GM18907 (cell line): ENCODE results near the gene VWA1.
"Not testable (repeated sequence)": the region's sequence is repeated elsewhere in the genome, so short reads cannot be mapped to it uniquely, and the experiment has no call there.

Experiments
- ATAC-seq: cut with Tn5 transposase; IDR thresholded peaks from one replicate; pipeline ENCODE4 v1.9.1; 2021; ENCODE audit warnings: mild to moderate bottlenecking, moderate library complexity; ENCODE audit not compliant: unreplicated experiment

Gene VWA1

GRCh38 chr1:1422465-1423244, 12.8 kb upstream of the VWA1 start:
- no peak for ATAC-seq

DNA sequence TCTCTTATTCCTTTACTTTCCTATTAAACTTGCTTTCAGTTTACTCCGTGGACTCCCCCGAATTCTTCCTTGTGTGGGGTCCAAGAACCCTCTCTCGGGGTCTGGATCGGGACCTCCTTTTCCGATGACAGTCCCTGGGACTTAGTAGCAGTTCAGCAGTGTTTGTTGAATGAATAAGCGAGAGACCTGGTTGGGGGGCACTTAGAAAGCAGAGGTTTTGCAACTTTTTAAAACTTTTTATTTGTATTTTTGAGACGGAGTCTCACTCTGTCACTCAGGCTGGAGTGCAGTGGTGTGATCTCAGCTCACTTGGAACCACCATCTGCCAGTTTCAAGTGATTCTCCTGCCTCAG, 12.3 kb upstream of the VWA1 start:
- no peak for ATAC-seq

DNA sequence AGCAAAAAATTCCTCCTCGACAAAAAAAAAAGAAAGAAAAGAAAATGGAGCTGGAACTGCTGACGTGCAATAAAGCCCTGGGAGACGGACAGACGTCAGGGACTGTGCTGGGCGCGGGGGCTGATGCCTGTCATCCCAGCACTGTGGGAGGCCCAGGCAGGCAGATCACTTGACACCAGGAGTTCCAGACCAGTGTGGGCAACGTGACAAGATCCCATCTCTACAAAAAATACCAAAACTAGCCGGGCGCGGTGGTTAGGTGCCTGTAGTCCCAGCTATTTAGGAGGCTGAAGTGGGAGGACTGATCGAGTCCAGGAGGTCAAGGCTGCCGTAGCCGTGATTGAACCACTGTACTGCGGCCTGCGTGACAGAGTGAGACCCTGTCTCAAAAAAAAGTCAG, 10.8 kb upstream of the VWA1 start:
- no peak for ATAC-seq

GRCh38 chr1:1425426-1425752, 10.1 kb upstream of the VWA1 start:
- ATAC-seq: no peak

DNA sequence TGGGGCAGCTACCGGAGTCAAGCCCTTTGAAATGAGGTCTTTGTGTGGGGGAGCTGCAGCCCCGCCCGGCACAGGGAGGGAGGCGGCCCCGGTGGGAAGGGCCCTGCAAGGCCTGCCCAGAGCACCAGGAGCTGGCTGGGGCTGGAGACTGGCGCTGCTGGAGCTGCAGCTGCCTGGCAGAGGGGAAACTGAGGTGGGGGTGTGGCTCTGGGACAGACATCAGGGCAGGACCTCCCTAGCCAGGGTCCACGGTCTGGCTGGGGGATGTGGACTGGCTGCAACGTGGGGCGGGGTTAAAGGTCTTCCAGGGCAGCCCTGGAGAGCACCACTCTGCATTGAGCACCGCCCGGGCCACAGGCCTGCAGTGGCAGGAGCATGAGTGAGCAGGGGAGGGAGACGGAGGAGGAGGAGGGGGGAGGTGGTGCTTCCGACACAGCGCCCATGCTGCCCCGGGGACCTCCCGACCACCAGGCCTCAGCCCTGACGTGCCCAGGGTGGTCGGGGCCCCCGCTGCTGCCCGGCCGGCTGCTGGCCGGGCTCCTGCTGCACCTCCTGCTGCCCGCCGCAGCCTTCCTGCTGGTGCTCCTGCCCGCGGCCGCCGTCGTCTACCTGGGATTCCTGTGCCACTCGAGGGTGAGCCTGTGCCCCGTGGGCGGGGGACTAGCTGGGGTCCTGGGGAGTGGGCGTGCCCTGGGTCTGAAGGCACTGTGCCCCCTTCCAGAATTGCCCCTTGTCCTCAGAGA, 9.6 kb upstream of the VWA1 start:
- no peak for ATAC-seq

GRCh38 chr1:1426496-1427105, 8.9 kb upstream of the VWA1 start:
- no peak for ATAC-seq

DNA sequence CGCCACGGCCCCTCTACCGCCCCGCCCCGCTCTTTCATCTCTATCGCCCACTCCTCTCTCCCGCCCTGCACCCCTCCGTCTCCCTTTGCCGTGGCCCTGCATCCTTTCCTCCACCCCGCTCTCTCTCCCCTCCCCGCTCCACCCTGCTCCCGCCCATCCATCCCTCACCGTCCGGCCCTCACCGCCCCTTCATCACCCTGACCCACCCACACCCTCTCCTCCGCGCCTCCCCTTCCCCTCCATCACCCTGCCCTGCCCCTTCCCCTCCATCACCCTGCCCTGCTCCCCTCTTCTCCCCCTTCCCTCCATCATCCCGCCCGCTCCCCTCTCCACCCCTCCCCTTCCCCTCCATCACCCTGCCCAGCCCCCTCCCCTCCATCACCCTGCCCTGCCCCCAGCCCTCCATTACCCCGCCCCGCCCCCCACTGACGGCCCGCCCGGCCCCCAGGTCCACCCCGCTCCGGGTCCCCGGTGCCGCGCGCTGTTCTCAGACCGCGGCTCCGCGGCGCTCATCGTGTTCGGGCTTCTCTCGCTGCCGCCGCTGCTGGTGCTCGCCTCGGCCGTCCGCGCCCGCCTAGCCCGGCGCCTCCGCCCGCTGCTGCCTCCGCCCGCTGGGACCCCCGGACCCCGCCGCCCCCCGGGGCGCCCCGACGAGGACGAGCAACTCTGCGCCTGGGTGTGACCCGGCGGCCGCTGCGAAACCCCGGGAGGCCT, 8.2 kb upstream of the VWA1 start:
- no peak for ATAC-seq

DNA sequence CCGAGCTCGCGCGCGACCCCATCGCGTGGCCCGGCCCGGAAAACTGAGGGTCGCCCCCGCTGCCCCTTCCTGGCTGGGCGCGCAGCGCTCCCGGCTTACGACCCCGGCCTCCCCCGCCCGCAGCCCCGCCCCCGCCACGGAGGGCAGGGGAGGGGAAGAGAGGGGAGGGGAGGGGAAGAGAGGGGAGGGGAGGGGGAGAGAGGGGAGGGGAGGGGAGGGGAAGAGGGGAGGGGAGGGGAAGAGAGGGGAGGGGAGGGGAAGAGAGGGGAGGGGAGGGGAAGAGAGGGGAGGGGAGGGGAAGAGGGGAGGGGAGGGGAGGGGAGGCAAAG, 7.7 kb upstream of the VWA1 start:
- ATAC-seq: no peak

DNA sequence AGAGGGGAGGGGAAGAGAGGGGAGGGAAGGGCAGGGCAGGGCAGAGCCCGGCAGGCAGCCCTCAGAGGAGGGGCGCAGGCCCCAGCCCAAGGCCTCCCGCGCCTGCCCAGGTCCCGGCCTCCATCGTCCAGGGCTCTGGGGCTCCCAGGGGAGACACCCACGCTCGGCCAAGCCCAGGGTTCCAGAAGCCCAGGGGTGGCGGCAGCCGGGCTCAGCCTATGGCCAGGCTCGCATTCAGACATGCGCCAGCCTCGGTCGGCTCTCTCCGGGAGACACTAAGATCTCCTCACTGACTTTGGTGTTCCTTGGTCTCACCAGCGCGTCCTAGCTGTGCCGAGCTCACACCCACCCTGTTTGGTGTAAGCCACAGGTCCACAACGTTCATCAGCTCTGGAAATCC, 7.3 kb upstream of the VWA1 start:
- ATAC-seq: no peak

- not testable (repeated sequence) for ATAC-seq
Observed at GRCh38 chr1:1428967-1429366, 6.5 kb upstream of the VWA1 start.

DNA sequence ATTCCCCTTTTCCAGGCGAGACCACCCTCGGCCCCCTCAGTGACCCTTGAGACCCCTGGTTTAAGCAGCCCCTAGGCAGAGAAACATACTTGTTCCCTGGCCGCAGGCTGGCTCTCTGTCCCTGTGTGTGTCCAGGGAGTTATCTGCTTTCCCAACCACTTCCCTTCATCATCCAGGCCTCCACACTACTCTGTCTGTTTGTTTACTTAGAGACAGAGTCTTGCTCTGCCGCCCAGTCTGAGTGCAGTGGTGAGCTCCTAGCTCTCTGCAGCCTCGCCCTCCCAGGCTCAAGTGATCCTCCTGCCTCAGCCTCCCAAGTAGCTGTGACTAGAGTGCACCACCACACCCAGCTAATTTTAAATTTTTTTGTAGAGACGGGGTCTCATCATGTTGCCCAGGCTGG, 5.8 kb upstream of the VWA1 start:
- ATAC-seq: no peak

DNA sequence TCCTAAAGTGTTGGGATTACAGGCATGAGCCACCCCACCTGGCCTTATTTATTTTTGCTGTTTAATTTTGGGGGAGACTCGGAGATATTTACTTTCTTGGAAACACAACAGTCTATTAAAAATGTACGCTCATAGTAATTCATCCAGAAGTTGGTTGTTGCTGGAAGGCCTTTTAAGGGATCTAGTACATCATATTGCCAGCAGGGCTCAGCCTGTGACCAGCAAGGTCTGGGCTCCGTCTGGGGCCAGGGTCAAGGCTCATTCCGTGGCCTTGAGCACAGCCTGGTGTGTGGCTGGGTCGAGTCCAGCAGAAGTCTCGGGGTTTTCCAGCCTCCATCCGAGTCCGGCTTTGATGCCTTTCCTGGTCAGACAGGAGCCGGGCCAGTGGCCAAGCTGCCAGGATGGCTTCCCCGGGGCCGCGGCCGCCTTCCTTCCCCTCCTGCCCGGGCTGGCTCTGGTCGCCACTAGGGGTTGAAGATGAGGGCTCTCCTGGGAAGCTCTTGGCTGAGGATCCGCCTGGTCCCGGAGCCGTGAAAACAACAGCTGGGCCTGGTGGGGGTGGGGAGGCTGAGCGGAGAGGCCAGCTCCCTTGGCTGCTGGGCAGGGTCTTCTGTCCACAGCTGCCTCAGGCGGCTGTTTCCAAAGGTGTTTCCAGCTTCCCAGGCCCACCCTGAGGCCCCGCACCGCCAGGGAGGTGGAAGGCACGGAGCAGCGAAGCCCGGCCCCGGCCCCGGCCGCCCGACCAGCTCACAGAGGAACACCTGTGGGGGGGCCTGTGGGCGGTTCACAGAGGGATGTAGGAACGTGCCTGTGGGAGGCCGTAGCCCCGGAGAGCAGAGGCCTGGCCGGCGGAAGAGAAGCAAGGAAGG, 5.1 kb upstream of the VWA1 start:
- ATAC-seq: no peak

- no peak for ATAC-seq
Observed at GRCh38 chr1:1430992-1431844, 4.3 kb upstream of the VWA1 start.

- no peak for ATAC-seq
Observed at GRCh38 chr1:1431845-1432273, 3.6 kb upstream of the VWA1 start.

DNA sequence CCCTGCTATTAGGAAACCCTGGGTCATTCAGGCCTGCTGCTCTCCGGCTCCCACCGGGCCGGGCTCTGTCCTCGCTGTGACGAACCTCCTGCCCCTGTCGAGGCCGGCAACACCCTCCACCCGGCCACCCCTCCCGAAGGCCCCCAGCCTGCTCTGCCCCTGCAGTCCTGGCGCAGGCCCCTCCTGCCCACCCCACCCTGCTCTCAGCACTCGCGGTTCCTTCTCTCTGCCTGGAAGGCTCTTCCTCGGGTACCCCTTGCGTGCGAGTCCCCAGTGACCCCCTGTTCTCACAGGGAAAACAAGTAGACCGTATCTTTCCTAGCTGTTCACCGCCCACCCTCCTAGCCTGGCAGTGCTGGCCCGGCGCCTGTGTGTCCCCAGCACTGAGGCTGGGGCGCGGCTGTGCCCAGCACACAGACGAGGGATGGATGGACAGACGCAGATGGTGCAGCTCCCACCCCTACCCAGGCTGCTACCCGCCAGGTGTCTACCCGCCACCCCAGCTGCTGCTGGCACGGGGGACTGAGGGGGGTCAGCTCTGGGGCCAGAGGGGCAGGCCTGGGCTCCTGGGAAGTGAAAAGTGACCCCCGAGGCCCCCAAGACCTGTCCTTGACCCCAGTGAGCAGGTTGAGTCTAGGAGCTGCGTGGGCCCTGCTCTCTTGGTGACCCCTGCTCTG, 3.1 kb upstream of the VWA1 start:
- no peak for ATAC-seq

DNA sequence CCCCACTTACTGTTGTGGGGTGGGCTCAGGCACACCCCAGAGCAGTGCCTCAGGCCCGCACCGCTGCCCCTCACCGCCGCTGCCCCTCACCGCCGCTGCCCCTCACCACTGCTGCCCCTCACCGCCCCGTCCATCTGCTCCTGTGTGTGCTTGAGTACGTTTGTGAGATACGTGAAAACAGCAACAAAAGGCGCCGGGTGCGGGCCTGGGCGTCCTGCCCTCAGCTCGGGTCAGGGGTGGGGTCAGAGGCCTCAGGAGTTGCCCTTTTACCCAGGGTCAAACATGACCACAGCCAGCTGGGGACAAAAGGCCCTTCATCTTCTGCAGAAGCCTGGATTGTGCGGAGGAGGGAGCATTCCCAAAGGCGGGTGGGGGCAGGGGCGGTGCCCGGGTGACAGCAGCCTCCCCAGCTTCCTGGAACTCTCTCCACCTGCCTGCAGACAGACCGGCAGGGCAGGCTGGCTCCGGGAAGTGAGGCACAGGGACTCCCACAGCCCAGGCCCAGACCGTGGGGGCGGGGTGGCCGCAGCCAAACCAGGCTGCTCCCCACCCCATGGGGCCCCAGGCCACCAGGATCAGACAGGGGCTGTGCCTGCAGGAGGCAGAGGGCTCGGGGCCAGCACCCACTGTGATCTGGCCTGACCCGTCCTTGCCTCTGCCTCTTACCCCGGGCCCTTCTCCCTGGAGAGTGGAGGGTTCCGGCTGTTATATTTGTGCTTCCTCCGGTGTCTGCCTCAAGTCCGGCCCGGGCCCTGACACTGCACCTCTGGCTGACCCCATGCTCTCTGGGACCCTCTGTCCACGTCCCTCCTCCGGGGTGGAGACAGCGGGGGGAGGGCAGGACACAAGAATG, 2.3 kb upstream of the VWA1 start:
- no peak for ATAC-seq

DNA sequence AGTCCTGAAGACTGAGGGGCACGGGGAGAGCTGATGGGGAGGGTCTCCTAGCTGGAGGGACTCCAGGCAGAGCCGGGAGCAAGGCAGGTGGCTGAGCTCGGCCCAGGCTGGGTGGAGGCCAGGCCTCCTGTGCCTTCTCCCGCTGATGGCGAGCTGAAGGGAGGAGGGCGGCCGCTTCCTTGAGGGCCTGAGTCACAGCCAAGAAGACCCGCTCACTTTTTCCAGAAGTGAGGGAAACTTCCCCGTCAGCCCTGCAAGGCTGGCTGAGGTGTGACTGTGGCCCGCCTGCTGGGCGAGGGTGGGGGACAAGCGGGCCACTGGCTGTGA, 1.7 kb upstream of the VWA1 start:
- ATAC-seq: no peak

GRCh38 chr1:1434131-1434823, 1.2 kb upstream of the VWA1 start:
- no peak for ATAC-seq
